Islet precursor cell (in vitro differentiated cells): Measurements from ENCODE around the gene C2orf72.

Experiments
- DNase-seq: peaks from one replicate; pipeline ENCODE4 v3.0.0-alpha.2; 2018

The C2orf72 gene

GRCh38 chr2:231093933-231094332 lies 56.6 kb downstream of the C2orf72 start:
- no peak for DNase-seq

GRCh38 chr2:231094736-231095346 lies 57.5 kb downstream of the C2orf72 start:
- no peak for DNase-seq
